ENCODE measurements around the gene SCARB1. TPM values are rescaled to one million over a fixed set of nuclear protein-coding genes. Genes with fewer than 3 reads are reported as not detected.

SCARB1 gene
- total and polyA plus RNA-seq, 2 experiments from 2014 or later = 2.2 to 5.2 TPM

GRCh38 chr12:124812356-124812755 is 51.3 kb downstream of the SCARB1 start:
- H3F3A ChIP-seq (ENCODE audit: insufficient read depth) = no peaks in the 10 kb centered on the region
- H3K4me1 ChIP-seq (ENCODE audit: insufficient read depth) = no peaks in the 10 kb centered on the region
- H3K27ac ChIP-seq = no peak overlapping the region
- no peaks in the 10 kb centered on the region for H3K36me3 ChIP-seq (ENCODE audit: low read depth)
- no peaks in the 10 kb centered on the region for H3K9me2 ChIP-seq (ENCODE audit: insufficient read depth)
- WGBS, 2 experiments (ENCODE audit: low coverage in 1 of 2, low lambda C conversion rate in 2 of 2, missing lambda C conversion rate in 2 of 2) = 90 to 92% methylated on average over 9 of the region's 9 CpGs
- H3K9ac ChIP-seq = no peak overlapping the region
- DNase-seq = no peak
- in situ Hi-C loops (cut with MboI) = no loop called here
- no peak overlapping the region for H3K4me3 ChIP-seq
- H3K27me3 ChIP-seq (replicated peaks; ENCODE audit: insufficient read depth) = no peaks in the 10 kb centered on the region
- no peak for TF ChIP-seq EZH2 (IDR thresholded peaks at IDR 0.05; ENCODE audit: insufficient read depth, poor library complexity, severe bottlenecking)
- no peaks in the 10 kb centered on the region for H3K9me3 ChIP-seq (ENCODE audit: low read depth)
- no peak overlapping the region for H2AFZ ChIP-seq
- H3K4me2 ChIP-seq (ENCODE audit: unreplicated experiment) = no peak overlapping the region
- no peaks in the 10 kb centered on the region for H3K79me2 ChIP-seq (ENCODE audit: insufficient read depth)
- no peaks in the 10 kb centered on the region for H4K20me1 ChIP-seq (ENCODE audit: insufficient read depth)

- no peaks in the 10 kb centered on the region for H3F3A ChIP-seq (ENCODE audit: insufficient read depth)
- WGBS, 2 experiments (ENCODE audit: low coverage in 1 of 2, low lambda C conversion rate in 2 of 2, missing lambda C conversion rate in 2 of 2) = 86% methylated on average over 13 of the region's 13 CpGs
- no peak overlapping the region for H3K9ac ChIP-seq
- H3K4me2 ChIP-seq (ENCODE audit: unreplicated experiment) = no peak overlapping the region
- H3K9me3 ChIP-seq (ENCODE audit: low read depth) = no peaks in the 10 kb centered on the region
- in situ Hi-C loops (cut with MboI) = no loop called here
- H3K9me2 ChIP-seq (ENCODE audit: insufficient read depth) = no peaks in the 10 kb centered on the region
- no peak overlapping the region for H3K4me3 ChIP-seq
- no peak for TF ChIP-seq EZH2 (IDR thresholded peaks at IDR 0.05; ENCODE audit: insufficient read depth, poor library complexity, severe bottlenecking)
- TF ChIP-seq EZH2phosphoT487 (IDR thresholded peaks at IDR 0.05; ENCODE audit: insufficient read depth, low read depth) = no peak
- H3K27ac ChIP-seq = no peak overlapping the region
- H3K79me2 ChIP-seq (ENCODE audit: insufficient read depth) = no peaks in the 10 kb centered on the region
- no peaks in the 10 kb centered on the region for H3K36me3 ChIP-seq (ENCODE audit: low read depth)
- DNase-seq = no peak
- no peak overlapping the region for H2AFZ ChIP-seq
- H3K4me1 ChIP-seq (ENCODE audit: insufficient read depth) = no peaks in the 10 kb centered on the region
- H4K20me1 ChIP-seq (ENCODE audit: insufficient read depth) = no peaks in the 10 kb centered on the region
- no peaks in the 10 kb centered on the region for H3K27me3 ChIP-seq (replicated peaks; ENCODE audit: insufficient read depth)
Observed at GRCh38 chr12:124811633-124812032, 52.0 kb downstream of the SCARB1 start.

- Histone ChIP-seq H3K36me3 (ENCODE audit: low read depth) (no peaks in the 10 kb centered on the region), H3K27ac (no peak overlapping the region), H3K9ac (no peak overlapping the region), H3K27me3 (replicated peaks; ENCODE audit: insufficient read depth) (no peaks in the 10 kb centered on the region), H3K79me2 (ENCODE audit: insufficient read depth) (no peaks in the 10 kb centered on the region), H2AFZ (no peak overlapping the region), H4K20me1 (ENCODE audit: insufficient read depth) (no peaks in the 10 kb centered on the region), H3K4me1 (ENCODE audit: insufficient read depth) (no peaks in the 10 kb centered on the region), H3K4me2 (ENCODE audit: unreplicated experiment) (no peak overlapping the region), H3K9me3 (ENCODE audit: low read depth) (no peaks in the 10 kb centered on the region), H3K4me3 (no peak overlapping the region), H3F3A (ENCODE audit: insufficient read depth) (no peaks in the 10 kb centered on the region), H3K9me2 (ENCODE audit: insufficient read depth) (no peaks in the 10 kb centered on the region)
- in situ Hi-C loops (cut with MboI) = no loop called here
- TF ChIP-seq EZH2 (IDR thresholded peaks at IDR 0.05; ENCODE audit: insufficient read depth, poor library complexity, severe bottlenecking) = no peak
- TF ChIP-seq EZH2phosphoT487 (IDR thresholded peaks at IDR 0.05; ENCODE audit: insufficient read depth, low read depth) = no peak
- 70 to 75% methylated on average over 8 of the region's 8 CpGs for WGBS, 2 experiments (ENCODE audit: low coverage in 1 of 2, low lambda C conversion rate in 2 of 2, missing lambda C conversion rate in 2 of 2)
- DNase-seq = peak; percentile 81
Observed at GRCh38 chr12:124809878-124810277, 53.8 kb downstream of the SCARB1 start.

GRCh38 chr12:124809391-124809790 is 54.3 kb downstream of the SCARB1 start:
- Histone ChIP-seq H3K9me3 (ENCODE audit: low read depth) (no peaks in the 10 kb centered on the region), H3K27ac (no peak overlapping the region), H3K4me3 (no peak overlapping the region), H3K9ac (no peak overlapping the region), H3K9me2 (ENCODE audit: insufficient read depth) (no peaks in the 10 kb centered on the region), H3K27me3 (replicated peaks; ENCODE audit: insufficient read depth) (no peaks in the 10 kb centered on the region), H3F3A (ENCODE audit: insufficient read depth) (no peaks in the 10 kb centered on the region), H3K79me2 (ENCODE audit: insufficient read depth) (no peaks in the 10 kb centered on the region), H3K4me1 (ENCODE audit: insufficient read depth) (no peaks in the 10 kb centered on the region), H3K4me2 (ENCODE audit: unreplicated experiment) (no peak overlapping the region), H2AFZ (no peak overlapping the region), H3K36me3 (ENCODE audit: low read depth) (no peaks in the 10 kb centered on the region), H4K20me1 (ENCODE audit: insufficient read depth) (no peaks in the 10 kb centered on the region)
- no peak for TF ChIP-seq EZH2 (IDR thresholded peaks at IDR 0.05; ENCODE audit: insufficient read depth, poor library complexity, severe bottlenecking)
- no peak for TF ChIP-seq EZH2phosphoT487 (IDR thresholded peaks at IDR 0.05; ENCODE audit: insufficient read depth, low read depth)
- in situ Hi-C loops (cut with MboI) = no loop called here
- no peak for DNase-seq
- 83 to 89% methylated on average over 4 of the region's 4 CpGs for WGBS, 2 experiments (ENCODE audit: low coverage in 1 of 2, low lambda C conversion rate in 2 of 2, missing lambda C conversion rate in 2 of 2)

GRCh38 chr12:124808272-124808671 is 55.4 kb downstream of the SCARB1 start:
- in situ Hi-C loops (cut with MboI) = no loop called here
- Histone ChIP-seq H3K27me3 (replicated peaks; ENCODE audit: insufficient read depth) (no peaks in the 10 kb centered on the region), H3K36me3 (ENCODE audit: low read depth) (no peaks in the 10 kb centered on the region), H3K9ac (no peak overlapping the region), H3K4me1 (ENCODE audit: insufficient read depth) (no peaks in the 10 kb centered on the region), H3K9me3 (ENCODE audit: low read depth) (no peaks in the 10 kb centered on the region), H3K27ac (no peak overlapping the region), H3K79me2 (ENCODE audit: insufficient read depth) (no peaks in the 10 kb centered on the region), H3F3A (ENCODE audit: insufficient read depth) (no peaks in the 10 kb centered on the region), H2AFZ (no peak overlapping the region), H3K4me3 (no peak overlapping the region), H3K4me2 (ENCODE audit: unreplicated experiment) (no peak overlapping the region), H4K20me1 (ENCODE audit: insufficient read depth) (no peaks in the 10 kb centered on the region), H3K9me2 (ENCODE audit: insufficient read depth) (no peaks in the 10 kb centered on the region)
- no peak for DNase-seq
- 87% methylated on average over 2 of the region's 2 CpGs; no CpG with 5 or more reads in 1 of the 2 experiments for WGBS, 2 experiments (ENCODE audit: low coverage in 1 of 2, low lambda C conversion rate in 2 of 2, missing lambda C conversion rate in 2 of 2)
- TF ChIP-seq EZH2 (IDR thresholded peaks at IDR 0.05; ENCODE audit: insufficient read depth, poor library complexity, severe bottlenecking) = no peak
- no peak for TF ChIP-seq EZH2phosphoT487 (IDR thresholded peaks at IDR 0.05; ENCODE audit: insufficient read depth, low read depth)
